HTR-8/SVneo (cell line): ENCODE results near the gene FBXO33.

Experiments
- DNase-seq: peaks from one replicate; pipeline ENCODE4 v3.0.0; 2011; ENCODE audit warnings: low spot score, mixed read lengths; ENCODE audit not compliant: insufficient read length
- FAIRE-seq: peaks from 2 replicates; lab custom pipeline; 2011; peaks lifted over from hg19 to GRCh38; lab: Jason Lieb, UNC

Gene FBXO33, protein sequence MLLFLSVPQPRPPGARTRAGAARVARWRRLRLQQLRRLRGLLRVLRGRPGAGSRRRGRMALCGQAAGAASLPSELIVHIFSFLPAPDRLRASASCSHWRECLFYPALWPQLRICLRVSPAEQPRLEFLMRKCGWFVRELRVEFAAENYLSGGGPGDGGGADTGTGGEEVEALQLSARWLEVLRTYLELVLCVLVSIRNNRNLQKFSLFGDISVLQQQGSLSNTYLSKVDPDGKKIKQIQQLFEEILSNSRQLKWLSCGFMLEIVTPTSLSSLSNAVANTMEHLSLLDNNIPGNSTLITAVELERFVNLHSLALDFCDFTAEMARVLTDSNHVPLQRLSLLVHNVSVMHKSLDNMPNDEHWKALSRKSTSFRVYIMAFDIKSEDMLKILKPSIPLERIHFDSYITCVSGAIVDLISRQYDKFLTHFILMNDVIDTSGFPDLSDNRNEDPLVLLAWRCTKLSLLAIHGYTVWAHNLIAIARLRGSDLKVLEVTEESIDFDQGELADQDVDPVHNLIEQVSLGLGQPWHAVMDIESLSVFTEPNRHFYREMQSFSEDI

DNA sequence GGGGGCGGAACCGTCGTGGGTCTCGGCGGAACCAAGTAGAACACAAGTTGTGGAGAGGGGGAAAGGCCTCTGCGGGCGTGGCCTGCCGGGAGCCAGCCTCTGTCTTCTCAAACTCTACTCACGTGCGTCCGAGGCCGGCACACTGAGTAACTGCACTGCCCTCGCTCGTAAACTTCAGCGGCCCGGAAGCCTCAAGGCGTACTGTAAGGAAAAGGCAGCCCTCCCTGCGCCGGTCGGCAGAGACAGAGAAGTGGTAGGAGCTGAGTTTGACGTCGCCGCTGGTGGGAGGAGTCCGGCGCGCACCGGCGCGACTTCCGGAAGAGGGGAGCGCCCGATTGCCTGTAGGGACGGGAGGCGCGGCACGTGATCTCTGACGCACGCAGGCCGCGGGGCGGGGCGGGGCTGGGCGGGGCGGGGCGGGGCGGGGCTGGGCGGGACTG is at the start of gene FBXO33:
TSS of gene FBXO33 (minus strand) at position 255 of the 440 bp plus-strand sequence. CDS start 271 bp downstream, outside the sequence.
- peak; percentile 92 for FAIRE-seq
- peak; percentile 92 for DNase-seq

DNA sequence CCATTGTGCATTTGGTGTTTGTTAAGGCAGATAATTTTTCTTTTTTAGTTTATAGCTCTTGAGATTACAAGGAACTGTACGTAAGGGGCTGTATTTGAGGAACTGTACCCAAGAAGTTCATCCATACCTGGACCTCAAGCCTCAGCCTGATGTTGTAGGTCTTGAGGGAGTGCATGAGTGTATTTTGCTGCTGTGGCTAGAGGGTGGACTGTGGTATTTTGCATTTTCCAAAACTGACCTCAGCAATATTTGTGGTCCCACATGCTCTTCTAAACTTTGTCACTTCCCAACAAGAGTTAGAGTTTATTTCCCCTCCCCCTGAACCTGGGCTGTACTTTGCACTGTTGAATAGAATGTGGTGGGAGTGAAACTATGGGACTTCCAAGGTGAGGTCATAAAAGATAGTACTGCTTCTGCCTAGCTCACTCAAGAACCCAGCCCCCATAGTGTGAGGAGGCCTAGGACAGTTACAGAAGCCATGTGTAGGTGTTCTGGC is 42.2 kb upstream of the FBXO33 start:
- no peak for FAIRE-seq
- DNase-seq: no peak

DNA sequence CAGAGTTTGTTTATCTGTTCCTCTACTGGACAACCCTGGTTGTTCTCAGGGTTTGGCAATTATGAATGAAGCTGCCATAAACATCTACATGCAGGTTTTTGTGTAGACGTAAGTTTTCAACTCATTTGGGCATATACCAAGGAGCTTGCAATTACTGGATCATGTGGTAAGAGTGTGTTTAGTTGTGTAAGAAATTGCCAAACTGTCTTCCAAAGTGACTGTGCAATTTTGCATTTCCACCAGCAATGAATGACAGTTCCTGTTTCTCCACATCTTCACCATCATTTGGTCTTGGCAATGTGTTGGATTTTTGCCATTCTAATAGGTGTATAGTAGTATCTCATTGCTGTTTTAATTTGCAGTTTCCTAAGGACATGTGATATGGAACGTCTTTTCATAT is 39.8 kb upstream of the FBXO33 start:
- FAIRE-seq: no peak

DNA sequence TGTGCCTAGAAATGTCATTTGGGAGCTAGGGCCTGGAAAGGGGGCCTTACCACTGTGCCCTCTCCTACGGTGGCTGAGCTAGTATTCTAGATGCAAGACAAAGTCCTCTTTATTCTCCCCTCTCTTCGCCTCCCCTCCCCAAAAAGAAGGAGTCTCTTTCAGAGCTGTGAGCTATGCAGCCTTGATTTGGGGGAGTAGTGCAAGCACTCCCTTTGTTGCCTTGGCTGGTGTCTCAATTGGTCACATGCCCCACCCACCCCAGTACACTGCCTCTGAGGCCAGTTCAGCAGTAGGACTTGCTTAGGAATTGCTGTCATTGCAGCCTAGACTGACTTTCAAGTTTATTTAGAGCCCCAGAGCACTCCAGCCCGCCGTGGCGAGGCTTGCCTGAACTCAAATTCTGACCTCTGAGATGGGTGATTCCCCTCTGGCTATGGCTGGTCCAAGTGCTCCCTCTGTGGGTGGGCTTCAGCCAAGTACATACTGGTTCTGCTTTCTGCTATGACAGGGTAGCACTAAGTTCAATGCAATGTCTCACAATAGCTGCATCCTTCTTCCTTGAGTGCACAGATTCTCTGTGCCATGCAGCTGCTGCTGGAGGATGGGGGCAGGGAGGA is 37.0 kb upstream of the FBXO33 start:
- no peak for FAIRE-seq
- no peak for DNase-seq

More for the DNA sequence above, 39.8 kb upstream of the FBXO33 start:
- no peak for DNase-seq

DNA sequence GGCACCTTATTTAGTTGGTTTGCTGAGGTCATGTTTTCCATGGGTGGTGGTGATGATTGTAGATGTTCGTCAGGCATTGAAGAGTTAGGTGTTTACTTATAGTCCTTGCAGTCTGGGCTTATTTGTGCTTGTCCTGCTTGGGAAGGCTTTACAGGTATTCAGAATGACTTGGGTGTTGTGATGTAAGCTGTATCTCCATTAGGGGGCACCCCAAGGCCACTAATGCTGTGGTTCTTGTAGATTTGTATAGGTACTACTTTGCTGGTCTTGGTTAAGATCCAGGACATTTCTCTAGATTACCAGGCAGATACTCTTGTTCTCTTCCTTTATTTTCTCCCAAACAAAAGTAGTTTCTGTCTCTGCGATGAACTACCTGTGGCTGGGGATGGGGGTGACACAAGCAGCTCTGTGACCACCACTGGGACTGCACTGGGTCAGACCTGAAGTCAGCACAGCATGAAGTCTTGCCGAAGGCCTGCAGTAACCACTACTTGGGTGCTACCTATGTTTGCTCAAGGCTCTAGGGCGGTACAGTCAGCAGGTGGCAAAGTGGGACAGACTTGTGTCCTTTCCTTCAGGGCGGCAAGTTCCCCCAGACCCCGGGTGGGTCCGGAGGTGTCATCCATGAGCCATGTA is 35.8 kb upstream of the FBXO33 start:
- no peak for FAIRE-seq
- no peak for DNase-seq

DNA sequence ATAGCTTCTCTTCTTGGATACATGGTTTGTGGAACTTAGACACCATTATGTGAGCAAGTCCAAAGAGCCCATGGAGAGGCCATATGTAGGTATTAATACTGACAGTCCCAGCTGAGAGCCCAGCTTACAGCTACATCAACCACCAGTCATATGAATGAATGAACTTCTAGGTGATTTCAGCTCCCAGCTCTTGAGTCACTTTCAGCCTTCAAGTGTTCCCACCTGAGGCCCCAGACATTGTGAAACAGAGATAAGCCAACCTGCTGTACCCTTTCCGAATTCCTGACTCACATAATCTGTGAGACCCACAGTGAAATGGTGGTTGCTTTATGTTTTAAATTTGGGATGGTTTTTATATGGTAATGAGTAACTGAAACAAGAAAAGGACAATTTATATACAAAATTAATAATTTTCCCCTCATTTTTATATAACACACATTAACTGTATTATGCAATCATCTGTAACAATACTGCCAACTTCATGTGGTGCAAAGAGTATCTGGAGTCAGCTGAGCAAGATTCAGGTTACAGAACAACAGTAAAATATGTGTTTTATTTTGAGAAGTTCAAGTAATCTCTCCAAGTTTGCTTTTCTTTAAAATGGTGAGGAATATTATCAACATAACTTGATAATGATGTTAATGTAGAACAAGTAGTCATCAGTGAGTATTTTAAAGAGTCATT is 27.7 kb upstream of the FBXO33 start:
- FAIRE-seq (no peak), DNase-seq (no peak)

DNA sequence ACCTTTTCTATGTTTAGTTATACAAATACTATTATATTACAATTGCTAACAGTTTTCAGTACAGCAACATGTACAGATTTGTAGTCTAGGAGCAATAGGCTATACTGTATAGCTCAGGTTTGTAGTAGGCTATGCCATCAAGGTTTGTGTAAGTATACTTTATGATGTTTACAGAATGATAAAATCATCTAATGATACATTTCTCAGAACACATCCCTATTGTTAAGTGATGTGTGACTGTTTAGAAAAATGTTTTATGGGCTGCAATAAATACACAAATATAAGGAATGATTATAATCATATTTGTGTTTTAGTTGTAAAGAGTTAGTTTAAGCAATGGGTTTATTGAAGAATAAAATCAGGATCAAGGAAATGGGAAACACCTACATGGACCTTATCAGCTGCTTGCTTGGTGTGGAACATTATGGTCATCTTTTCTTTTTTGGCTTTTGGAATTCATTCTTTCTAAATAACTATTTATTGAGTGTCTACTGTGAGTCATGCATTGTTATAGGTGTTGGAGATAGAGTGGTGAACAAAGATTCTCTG is 24.5 kb upstream of the FBXO33 start:
- no peak for FAIRE-seq

DNA sequence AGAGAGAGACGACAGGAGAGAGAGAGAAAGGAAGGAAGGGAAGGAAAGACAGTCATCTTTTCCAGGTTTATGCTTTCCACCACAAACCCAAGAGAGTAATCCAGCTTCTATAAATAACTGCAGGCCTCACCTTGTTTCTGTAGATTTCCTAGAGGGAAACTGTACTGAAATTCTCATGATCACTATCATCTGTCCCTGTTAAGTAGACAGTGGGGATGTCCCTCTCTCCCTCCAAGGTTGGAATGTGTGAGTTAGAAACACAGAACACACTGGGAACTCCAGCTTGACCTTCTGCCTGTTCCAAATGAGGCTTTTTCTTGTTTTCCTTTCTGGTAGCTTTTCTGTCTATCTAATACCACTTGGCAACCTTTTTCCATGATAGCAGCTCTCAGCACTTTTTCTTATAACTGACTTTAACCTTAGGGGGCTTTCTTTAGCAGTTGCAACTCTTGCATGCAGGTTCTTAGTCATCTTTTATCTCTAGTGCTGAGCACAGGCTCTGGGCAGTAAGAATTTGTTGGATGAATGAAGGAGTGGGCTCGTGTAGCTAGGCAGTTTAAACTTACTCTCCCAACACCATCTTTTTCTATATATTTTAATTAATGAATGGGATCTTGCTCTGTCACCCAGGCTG is 22.8 kb upstream of the FBXO33 start:
- DNase-seq (no peak), FAIRE-seq (no peak)

More for the DNA sequence above, 24.5 kb upstream of the FBXO33 start:
- DNase-seq: no peak

DNA sequence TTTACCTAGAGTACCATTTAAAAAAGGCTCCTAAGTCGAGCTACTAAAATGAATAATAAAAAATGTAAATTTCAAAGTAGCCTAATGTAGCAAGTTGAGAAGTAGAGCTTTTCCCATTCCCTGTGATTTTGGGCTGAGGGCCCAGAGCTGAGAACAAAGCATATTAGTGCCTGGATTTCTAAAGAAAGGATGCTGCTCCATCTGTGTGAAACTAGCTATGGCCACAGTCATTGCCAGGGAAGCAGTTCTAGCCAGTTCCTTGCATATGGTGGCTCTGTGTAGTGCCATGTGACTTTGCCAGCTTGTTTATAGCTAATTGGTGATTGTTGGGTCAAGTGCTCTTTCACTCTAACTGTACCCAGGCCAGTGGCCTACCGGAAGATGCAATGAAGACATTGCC is 20.4 kb upstream of the FBXO33 start:
- FAIRE-seq (no peak), DNase-seq (no peak)

DNA sequence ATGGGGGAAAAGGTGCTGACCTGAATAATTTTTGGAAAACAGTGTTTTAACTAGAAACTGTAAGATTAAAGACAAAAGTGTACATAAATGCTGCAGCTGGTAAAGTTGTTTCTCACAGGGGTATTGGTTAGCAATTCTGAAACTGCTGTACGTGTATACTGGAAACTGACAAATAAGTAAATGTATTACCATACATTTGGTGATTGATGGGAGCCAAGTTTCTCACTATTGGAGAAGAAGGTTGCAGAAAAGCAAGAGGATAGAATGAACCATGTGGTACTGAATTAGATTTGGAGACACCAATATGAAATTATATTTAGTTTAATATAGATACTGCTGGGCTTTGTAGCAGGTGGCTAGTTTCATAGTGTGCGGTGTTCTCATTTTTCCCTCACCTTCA is 19.6 kb upstream of the FBXO33 start:
- DNase-seq (no peak), FAIRE-seq (no peak)

DNA sequence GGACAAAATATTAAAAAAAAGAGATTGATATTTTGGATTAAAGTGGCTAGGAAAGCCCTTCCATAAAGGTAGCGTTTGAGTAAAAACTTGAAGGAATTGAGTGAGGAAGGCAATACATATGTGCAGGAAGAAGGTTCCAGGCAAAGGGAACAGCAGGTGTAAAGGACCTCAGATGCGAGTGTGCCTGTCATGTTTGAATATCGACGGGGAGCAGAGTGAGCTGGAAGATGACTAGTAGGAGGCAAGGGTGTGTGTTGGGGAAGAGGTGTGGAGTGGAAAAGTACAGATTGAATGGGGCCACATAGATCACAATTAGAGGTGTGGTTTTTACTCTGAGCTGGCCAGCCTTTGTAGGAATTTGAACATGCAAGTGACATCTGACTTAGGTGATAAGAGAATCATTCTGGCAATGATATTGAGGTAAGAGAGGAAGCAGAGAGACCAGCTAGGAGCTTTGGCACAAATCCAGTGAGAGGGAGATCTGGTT is 15.0 kb upstream of the FBXO33 start:
- FAIRE-seq (no peak), DNase-seq (no peak)

DNA sequence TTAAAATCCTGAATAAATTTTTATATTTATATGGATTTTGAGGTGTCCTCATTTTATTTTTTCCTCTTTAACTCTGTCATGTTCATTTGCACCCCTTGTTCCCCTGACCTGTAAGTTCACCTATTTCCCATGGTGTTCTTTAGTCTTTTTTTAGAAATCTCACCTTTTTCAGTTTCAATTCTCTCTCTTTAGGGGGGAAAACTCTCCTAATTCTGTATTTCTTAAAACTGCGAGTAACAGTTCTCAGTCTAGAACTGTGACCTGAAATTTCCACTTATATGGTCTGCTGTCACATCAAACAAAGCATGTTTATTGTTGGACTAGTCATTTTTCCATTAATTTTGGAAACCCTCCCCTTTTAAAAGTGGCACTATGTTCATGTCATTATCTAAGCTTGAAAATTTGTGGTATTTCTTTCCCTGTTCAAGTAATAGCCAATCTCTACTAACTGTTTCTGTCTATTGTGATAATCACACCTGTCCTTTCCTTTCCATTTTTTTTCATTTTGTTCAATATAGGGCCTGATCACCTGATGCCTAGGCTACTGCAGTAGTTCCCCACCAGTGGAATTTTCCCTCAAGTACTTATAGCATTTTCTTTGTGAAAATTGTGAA is 14.0 kb upstream of the FBXO33 start:
- FAIRE-seq (no peak), DNase-seq (no peak)

DNA sequence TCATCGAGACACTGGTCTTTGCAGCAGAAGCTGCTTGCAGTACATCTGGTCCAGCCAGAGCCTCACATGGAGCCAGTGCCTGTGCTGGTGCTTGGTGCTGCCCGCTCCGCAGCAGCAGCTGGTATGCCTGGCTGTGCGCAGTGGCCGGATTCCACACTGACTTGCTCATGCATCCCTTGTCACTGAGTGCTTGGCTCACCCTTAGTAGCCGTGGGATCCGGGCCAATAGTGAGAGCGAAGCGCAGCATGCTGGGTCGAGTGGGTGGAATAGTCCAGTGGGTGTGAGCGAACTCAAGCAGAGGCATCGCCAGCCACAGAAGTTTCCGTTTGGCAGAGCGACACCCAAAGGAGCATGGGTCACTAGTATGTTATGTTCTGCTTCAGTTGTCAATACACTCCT is 10.1 kb upstream of the FBXO33 start:
- no peak for FAIRE-seq
- no peak for DNase-seq

DNA sequence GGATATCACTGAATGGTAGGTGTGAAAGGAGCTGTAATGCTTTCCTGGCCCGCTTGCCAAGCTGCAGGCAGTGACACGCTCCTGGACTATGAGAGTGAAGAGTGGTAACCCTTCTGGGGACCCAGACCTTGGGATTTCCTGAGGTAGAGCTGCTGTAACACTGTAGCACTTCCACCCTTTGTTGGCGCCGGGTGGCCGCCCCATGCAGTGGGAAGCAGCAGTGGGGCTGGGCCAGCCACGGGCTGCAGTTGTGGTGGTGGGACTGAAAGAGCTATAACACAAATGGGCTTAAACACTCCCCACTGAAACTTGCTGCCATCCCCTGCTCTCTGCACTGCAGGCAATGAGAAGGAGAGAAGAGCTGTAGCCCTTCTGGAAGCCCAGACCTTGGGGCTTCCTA is 9.6 kb upstream of the FBXO33 start:
- DNase-seq (no peak), FAIRE-seq (no peak)

DNA sequence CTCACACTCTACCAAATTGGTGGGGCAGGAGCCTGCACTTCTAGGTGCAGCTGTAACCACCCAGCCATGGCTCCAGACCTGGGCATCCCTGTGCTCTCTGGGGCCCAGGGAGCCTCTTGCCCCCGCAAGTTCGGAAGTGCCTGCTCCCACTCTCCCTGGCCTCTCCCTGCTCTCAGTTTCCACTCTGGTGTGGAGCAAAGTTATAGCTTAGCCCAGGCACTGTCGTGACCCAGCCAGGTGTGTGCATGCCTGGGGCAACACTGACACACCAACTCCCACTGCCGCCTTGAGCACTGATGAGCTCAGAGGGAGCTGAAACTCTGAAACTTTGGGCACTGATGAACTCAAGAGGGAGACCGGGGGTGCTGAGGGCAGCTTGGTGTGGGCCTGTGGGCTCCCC is 8.7 kb upstream of the FBXO33 start:
- DNase-seq: no peak
- no peak for FAIRE-seq

DNA sequence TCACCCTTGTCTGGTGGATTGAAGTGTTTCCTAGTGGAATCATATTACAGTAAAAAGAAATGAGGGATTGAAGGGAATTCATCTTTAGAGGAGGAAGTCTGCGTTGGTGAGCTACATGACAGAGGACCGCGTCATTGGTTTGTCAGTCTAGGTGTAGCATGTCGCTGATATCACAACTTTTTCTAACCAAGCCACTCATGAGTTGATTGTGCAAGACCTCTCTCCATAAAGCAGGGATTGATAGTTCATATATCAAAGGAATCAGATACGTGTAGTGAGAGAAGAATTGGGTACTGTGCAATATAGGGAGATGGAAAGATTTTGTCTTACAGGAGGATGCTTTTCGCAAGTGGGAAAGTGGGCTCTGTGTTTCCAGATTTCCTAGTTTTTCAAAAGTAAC is 3.0 kb upstream of the FBXO33 start:
- FAIRE-seq (no peak), DNase-seq (no peak)

DNA sequence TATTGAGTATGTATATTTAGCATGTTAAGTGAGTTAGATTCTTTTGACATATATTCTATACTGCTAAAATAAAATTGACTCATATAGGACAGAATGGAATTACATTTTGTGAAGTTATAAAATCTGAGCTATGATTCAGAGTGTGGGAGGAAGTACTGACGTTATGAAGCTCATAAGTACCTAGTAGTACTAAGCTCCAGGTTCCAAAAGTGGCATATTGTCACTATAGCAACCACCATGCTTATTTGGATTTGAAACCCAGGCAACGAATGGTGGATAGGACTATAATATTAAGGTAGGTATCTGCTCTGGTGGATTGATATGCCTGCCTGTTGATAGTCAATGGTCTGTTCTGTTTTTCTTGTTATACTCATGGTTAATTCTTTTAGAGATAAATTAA is 2.2 kb upstream of the FBXO33 start:
- FAIRE-seq (no peak), DNase-seq (no peak)

DNA sequence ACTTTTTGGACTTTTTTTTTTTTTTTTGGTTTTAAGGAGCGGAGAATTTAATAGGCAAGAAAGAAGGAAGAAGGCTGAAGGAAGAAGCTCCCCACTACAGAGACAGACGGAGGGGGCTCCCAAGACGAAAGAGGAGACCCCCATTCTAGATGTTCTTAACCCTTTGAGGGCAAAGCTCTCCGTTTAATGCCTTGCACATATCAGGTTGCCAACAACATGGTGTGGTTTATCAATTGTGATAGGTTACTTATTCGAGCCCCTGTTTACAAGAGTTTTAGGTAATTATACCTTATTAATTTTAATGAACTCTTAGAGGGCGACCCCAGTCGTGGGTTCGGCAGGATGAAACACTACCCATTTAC is 1.2 kb upstream of the FBXO33 start:
- no peak for DNase-seq
- no peak for FAIRE-seq
